LNCAP (cell line): ENCODE measurements around the gene LEPR.
A peak's percentile ranks its signal among the peaks of the same experiment; 100 is the strongest.

Experiments
- TF ChIP-seq, protein P1 (sequence below): fragments of 450-650 bp; IDR thresholded peaks from 2 replicates; pipeline ENCODE4 v1.5.1; 2017; ENCODE audit warnings: mild to moderate bottlenecking

Gene LEPR

DNA sequence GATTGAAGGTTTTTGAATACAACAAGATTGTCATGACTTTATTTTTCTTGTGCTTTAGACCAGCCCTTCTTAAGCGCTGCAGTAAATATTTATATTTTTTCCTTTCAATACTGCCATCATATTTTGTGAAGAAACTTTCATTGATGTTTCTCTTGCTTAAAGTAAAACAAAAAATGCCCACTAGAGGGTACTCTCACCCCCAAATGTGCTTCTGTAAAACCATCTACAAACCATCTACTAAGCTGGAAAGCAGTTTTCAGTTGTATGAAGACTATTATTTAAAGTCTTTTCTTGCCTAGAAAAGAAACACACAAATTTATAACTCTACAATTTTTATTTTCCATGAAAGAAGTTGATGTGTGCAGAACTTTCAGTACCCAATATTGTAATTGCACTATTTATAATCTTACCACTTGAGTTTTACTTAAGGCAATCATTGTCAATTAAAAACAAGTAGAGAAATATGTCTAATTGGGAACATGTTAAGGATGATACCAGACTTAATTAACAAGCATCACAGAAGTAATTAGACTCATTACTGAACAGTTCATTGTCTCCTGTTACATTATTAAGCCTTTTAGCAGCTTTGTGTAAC, 10.7 kb downstream of the LEPR start:
- TF ChIP-seq, protein P1, sequence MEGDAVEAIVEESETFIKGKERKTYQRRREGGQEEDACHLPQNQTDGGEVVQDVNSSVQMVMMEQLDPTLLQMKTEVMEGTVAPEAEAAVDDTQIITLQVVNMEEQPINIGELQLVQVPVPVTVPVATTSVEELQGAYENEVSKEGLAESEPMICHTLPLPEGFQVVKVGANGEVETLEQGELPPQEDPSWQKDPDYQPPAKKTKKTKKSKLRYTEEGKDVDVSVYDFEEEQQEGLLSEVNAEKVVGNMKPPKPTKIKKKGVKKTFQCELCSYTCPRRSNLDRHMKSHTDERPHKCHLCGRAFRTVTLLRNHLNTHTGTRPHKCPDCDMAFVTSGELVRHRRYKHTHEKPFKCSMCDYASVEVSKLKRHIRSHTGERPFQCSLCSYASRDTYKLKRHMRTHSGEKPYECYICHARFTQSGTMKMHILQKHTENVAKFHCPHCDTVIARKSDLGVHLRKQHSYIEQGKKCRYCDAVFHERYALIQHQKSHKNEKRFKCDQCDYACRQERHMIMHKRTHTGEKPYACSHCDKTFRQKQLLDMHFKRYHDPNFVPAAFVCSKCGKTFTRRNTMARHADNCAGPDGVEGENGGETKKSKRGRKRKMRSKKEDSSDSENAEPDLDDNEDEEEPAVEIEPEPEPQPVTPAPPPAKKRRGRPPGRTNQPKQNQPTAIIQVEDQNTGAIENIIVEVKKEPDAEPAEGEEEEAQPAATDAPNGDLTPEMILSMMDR, result peak; percentile 68

DNA sequence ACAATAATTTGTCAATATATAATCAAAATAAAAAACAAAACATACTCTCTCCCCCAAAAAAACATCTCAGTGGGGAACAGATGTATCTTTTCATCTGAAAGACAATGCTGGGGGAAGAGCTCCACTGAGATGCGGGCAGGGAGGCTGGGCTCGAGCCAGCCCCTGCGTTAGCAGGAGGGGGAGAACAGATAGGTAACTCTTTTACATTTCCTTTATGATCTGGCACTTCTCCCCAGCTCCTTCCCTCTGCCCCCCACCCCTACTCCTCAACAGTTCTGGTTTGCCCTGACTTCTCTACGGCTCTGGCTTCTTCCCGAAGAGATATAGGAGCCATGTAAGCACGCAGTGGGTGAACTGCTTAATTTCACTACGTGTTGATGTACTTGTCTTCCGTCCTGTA, 12.4 kb downstream of the LEPR start:
- TF ChIP-seq, protein P1, result no peak

DNA sequence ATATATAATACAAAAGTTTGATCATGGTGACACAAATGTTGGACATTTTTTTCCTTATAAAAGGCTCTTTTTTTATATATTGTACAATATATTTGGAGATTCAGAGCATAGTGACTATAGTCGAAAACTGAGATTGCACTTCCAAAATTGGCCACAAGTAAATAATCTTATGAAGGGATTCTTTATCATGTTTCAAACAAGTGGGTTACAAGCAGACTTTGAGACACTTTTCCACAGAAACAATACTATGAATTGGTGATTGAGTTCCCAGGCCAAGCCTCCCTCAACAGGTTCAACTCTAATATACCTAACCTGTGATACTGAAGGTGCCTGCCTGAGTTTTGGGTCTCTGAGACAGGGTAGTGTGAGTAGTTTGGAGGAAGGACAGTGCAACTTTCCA, 13.8 kb downstream of the LEPR start:
- TF ChIP-seq, protein P1, result no peak

DNA sequence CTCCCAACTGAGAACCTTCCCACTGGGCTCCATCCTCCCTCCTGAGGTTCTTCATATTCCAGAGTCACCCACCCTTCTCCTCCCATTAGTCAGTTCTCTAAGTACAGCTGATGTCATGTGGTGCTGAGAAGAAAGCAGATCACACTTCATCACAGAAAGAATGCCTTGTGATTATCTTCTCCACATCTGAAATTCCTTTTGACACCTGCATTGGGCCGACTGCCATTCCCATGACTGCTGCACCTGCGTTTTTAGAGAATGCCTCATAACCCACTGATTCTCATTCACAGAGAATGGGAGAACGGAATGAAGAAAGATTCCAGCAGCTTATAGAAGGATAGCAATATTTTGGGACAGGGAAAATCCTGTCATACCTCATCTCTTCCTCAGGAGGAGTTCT, 14.3 kb downstream of the LEPR start:
- TF ChIP-seq, protein P1, result no peak

DNA sequence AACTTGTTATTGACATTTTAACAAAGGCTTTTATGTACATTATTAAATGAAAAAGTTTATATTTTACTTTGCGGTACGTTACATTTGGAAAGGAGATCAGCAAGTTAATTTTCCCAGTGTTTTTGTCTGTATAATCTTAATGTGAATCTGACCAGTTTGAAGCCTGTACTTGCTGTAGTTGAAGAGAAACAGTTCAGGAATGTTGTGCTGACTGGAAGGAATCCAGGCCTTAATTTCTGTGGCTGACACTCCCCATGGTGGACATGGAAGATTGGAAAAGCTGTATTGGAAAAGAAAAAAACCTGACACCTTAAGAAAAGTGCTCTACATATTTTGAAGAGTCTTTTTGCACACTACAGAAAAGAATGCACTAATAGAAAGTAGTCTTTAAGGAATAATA, 15.5 kb downstream of the LEPR start:
- TF ChIP-seq, protein P1, result no peak

DNA sequence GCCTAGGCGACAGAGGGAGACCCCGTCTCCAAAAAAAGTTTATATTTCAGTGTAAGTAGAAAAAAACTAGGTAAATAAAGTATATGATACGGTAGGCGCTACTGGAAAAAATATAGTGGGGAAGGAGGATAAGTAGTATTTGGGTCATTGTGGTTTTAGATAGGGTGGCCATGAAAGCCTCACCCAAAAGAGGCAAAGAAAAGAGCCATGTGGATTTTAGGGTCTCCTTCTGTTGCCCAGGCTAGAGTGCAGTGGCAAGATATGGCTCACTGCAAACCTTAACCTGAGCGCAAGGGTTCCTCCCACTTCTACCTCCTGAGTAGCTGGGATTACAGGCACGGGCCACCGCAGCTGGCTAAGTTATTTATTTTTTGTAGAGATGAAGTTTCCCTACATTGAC, 17.1 kb downstream of the LEPR start:
- TF ChIP-seq, protein P1, result no peak

DNA sequence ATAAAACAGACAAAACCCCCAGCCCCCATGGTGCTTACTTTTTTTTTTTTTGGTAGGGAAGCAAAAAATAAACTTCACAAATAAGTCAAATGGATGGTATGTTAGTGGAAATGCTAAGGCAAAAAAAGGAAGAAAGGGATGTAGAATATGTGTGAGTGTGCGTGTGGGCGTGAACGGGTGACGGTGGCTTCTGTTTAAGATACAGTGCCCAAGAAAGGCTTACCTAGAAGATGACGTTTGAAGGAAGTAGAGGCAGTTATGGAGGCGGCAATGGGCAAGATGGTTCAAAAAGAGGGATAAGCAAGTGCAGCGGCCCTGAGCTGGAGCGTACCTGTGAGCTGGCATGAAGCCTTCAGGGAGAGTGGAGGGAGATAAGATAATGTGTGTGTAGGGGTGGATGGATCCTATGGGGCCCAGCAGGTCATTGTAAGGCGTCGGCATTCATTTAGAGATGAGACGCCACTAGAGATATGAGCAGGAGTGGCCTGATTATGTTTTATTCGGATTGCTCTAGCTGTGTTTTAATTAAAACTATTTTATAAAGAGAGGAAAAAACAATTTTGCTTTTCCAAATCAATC, 19.9 kb downstream of the LEPR start:
- TF ChIP-seq, protein P1, result no peak

DNA sequence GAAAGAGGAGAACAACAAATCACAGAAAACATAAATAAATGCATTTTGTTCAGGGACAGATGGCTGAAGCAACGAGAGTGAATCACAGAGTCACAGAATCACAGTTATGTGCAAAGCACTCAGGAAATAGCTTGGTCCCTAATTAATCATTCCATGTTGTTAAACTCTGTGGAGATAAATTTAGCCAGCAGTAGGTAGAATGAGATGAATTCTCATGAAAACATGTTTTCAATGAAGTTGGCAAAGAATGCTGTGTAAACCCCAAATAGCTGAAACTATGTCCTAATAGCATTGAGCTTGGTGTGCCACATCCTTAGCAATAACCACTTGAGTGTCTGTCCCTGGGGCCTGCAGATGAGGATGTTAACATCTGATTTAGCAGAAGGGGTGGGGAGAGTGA, 20.4 kb downstream of the LEPR start:
- TF ChIP-seq, protein P1, result no peak
